Loucy (cell line): ENCODE measurements around the gene SOX1.

Experiments used
- EZH2phosphoT487 ChIP-seq: fragments of 200-600 bp; IDR thresholded peaks from 2 replicates; pipeline ENCODE4 v1.6.1; 2018; ENCODE audit warnings: antibody characterized with exemption, mild to moderate bottlenecking, moderate library complexity, borderline replicate concordance
- TF ChIP-seq, protein P1 (sequence below): fragments of 200-600 bp; sonication (generic); conservative IDR thresholded peaks from 2 replicates; pipeline ENCODE4 v1.5.1; 2014; ENCODE audit warnings: mild to moderate bottlenecking, antibody characterized with exemption, low read length

DNA sequence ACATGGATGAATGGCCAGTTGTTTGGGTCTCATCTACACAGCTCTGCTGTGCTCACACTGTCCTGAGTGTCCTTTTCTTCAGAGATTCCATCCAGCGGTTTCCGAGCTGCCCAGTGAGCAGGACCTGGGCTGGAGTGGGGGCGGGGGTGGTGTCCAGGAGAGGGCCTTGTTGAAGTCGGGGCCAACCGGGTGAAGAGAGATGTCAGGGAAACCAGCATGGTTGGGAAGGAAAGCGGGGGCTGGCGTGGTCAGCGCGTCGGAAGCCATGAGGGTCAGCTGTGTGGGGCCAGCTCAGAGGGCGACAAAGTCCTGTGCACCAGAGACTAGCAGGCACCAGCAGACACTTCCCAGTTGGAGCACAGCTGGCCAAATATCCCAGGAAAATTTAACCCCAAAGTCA, 37.8 kb upstream of the SOX1 start:
- TF ChIP-seq, protein P1, sequence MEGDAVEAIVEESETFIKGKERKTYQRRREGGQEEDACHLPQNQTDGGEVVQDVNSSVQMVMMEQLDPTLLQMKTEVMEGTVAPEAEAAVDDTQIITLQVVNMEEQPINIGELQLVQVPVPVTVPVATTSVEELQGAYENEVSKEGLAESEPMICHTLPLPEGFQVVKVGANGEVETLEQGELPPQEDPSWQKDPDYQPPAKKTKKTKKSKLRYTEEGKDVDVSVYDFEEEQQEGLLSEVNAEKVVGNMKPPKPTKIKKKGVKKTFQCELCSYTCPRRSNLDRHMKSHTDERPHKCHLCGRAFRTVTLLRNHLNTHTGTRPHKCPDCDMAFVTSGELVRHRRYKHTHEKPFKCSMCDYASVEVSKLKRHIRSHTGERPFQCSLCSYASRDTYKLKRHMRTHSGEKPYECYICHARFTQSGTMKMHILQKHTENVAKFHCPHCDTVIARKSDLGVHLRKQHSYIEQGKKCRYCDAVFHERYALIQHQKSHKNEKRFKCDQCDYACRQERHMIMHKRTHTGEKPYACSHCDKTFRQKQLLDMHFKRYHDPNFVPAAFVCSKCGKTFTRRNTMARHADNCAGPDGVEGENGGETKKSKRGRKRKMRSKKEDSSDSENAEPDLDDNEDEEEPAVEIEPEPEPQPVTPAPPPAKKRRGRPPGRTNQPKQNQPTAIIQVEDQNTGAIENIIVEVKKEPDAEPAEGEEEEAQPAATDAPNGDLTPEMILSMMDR: no peak
- no peak for TF ChIP-seq EZH2phosphoT487
